HCT116 (cell line): Measurements from ENCODE around the gene SLC25A42. TPM values are rescaled to one million over a fixed set of nuclear protein-coding genes. Genes with fewer than 3 reads are reported as not detected.

Source experiments
- ATAC-seq: fragments of 200-7000 bp; cut with Tn5 transposase; 2 replicates; pipeline ENCODE4 v1.9.1; 2020; ENCODE audit warnings: mild to moderate bottlenecking, moderate library complexity
- BruUV-seq: library from RNA; stranded (reverse); fragments of 400-500 nt; replicated peaks from 2 replicates; lab custom pipeline; 2021; lab: Mats Ljungman, UMichigan
- CTCF ChIA-PET: fragments of 300-600 bp; sonication (Branson Sonifier 250); formaldehyde crosslinking; loops from one replicate; lab custom pipeline; 2021; ENCODE audit warnings: antibody characterized with exemption; lab: Charles Lee
- POLR2A ChIA-PET: fragments of 300-600, 350-600 bp; sonication (Branson Sonifier 250); formaldehyde crosslinking; loops from one replicate; lab custom pipeline; 2021; ENCODE audit warnings: antibody characterized with exemption; lab: Charles Lee
- RAD21 ChIA-PET, 2 experiments: fragments of 300-600 bp; sonication (Branson Sonifier 250); formaldehyde crosslinking; loops; one replicate each; lab custom pipeline; 2023; ENCODE audit warnings: low total read pairs in 2 of 2; ENCODE audit not compliant: uncharacterized antibody in 2 of 2, unreplicated experiment in 2 of 2, low non-redundant PET in 1 of 2; lab: Charles Lee
- DNase-seq: peaks from one replicate; pipeline ENCODE4 v3.0.0-alpha.2; 2010; ENCODE audit warnings: low read depth, low spot score
- H2AFZ ChIP-seq: fragments of 200-600 bp; shearing (Covaris generic), sonication (generic); 2 replicates; pipeline ENCODE4 v1.6.1; 2017; ENCODE audit warnings: low read depth, mixed run types, mixed read lengths, antibody characterized with exemption, low read length; ENCODE audit not compliant: poor library complexity, severe bottlenecking
- H3K27ac ChIP-seq: 2 replicates; pipeline ENCODE4 v1.5.1; 2012; ENCODE audit warnings: low read depth, low read length
- H3K27me3 ChIP-seq: fragments of 200-600 bp; sonication (generic); 2 replicates; pipeline ENCODE4 v1.6.1; 2016; ENCODE audit warnings: mixed run types, low read length, mixed read lengths; ENCODE audit not compliant: insufficient read depth
- H3K36me3 ChIP-seq, 2 experiments: fragments of 200-500 bp in 1 of 2; fragments of 200-600 bp in 1 of 2; sonication (Bioruptor generic) in 1 of 2; sonication (generic) in 1 of 2; 2 replicates each; pipeline versions ENCODE4 v1.5.1 to v1.6.1; 2014 to 2016; ENCODE audit warnings: low read length in 2 of 2, inconsistent platforms in 1 of 2, mixed read lengths in 1 of 2, mixed run types in 1 of 2; ENCODE audit not compliant: insufficient read depth in 2 of 2, control insufficient read depth in 1 of 2
- H3K4me1 ChIP-seq, 2 experiments: fragments of 200-600 bp in 1 of 2; sonication (generic) in 1 of 2; 2 replicates each; pipeline versions ENCODE4 v1.5.1 to v1.6.1; 2012 to 2017; ENCODE audit warnings: low read length in 2 of 2, inconsistent platforms in 1 of 2, mild to moderate bottlenecking in 1 of 2, mixed read lengths in 1 of 2, mixed run types in 1 of 2, moderate library complexity in 1 of 2; ENCODE audit not compliant: insufficient read depth in 2 of 2, control insufficient read depth in 1 of 2
- H3K4me2 ChIP-seq: fragments of 200-600 bp; sonication (generic); 2 replicates; pipeline ENCODE4 v1.6.1; 2017; ENCODE audit warnings: mixed run types, low read length, mixed read lengths
- H3K4me3 ChIP-seq, 2 experiments: fragments of 200-600 bp in 1 of 2; sonication (generic) in 1 of 2; replicated peaks in 1 of 2; 2 replicates each; pipeline ENCODE4 v1.5.1; 2011 to 2016; ENCODE audit warnings: low read length in 2 of 2, control low read depth in 1 of 2, low read depth in 1 of 2, mild to moderate bottlenecking in 1 of 2, mixed read lengths in 1 of 2, mixed run types in 1 of 2
- H3K79me2 ChIP-seq: fragments of 200-600 bp; sonication (generic); 2 replicates; pipeline ENCODE4 v1.6.1; 2017; ENCODE audit warnings: mild to moderate bottlenecking, mixed run types, low read length, moderate library complexity, mixed read lengths; ENCODE audit not compliant: insufficient read depth
- H3K9ac ChIP-seq: fragments of 200-600 bp; sonication (generic); 2 replicates; pipeline ENCODE4 v1.6.1; 2016; ENCODE audit warnings: low read length, mixed read lengths
- H3K9me2 ChIP-seq: fragments of 200-600 bp; sonication (generic), shearing (Covaris generic); 2 replicates; pipeline ENCODE4 v1.6.1; 2017; ENCODE audit warnings: mixed run types, mild to moderate bottlenecking, moderate library complexity; ENCODE audit not compliant: insufficient read depth
- H3K9me3 ChIP-seq, 2 experiments: fragments of 200-500 bp in 1 of 2; fragments of 200-600 bp in 1 of 2; sonication (Bioruptor generic) in 1 of 2; sonication (generic) in 1 of 2; 2 replicates each; pipeline ENCODE4 v1.6.1; 2014 to 2017; ENCODE audit warnings: low read length in 2 of 2, mixed read lengths in 2 of 2, inconsistent platforms in 1 of 2, low read depth in 1 of 2, mild to moderate bottlenecking in 1 of 2, mixed run types in 1 of 2, moderate library complexity in 1 of 2; ENCODE audit not compliant: control insufficient read depth in 1 of 2, insufficient read depth in 1 of 2
- H4K20me1 ChIP-seq: fragments of 200-600 bp; sonication (generic), shearing (Covaris generic); 2 replicates; pipeline ENCODE4 v1.6.1; 2017; ENCODE audit warnings: mixed run types, mild to moderate bottlenecking, moderate library complexity; ENCODE audit not compliant: insufficient read depth
- ATF3 ChIP-seq: IDR thresholded peaks from 2 replicates; pipeline ENCODE4 v1.6.1; 2012
- CBX3 ChIP-seq: IDR thresholded peaks from 2 replicates; pipeline ENCODE4 v1.6.1; 2012; ENCODE audit warnings: low read depth
- CEBPB ChIP-seq: IDR thresholded peaks from 2 replicates; pipeline ENCODE4 v1.6.1; 2012; ENCODE audit warnings: low read depth
- EGR1 ChIP-seq: IDR thresholded peaks from 2 replicates; pipeline ENCODE4 v1.6.1; 2012; ENCODE audit warnings: low read depth
- ELF1 ChIP-seq: IDR thresholded peaks from 2 replicates; pipeline ENCODE4 v1.6.1; 2012; ENCODE audit warnings: low read depth, borderline replicate concordance
- EZH2phosphoT487 ChIP-seq: fragments of 200-600 bp; IDR thresholded peaks from 2 replicates; pipeline ENCODE4 v1.6.1; 2018; ENCODE audit warnings: antibody characterized with exemption, borderline replicate concordance
- FOSL1 ChIP-seq: IDR thresholded peaks from 2 replicates; pipeline ENCODE4 v1.6.1; 2012; ENCODE audit warnings: low read depth
- JUND ChIP-seq: IDR thresholded peaks from 2 replicates; pipeline ENCODE4 v1.6.1; 2012
- POLR2A ChIP-seq: IDR thresholded peaks from 2 replicates; pipeline ENCODE4 v1.7.0; 2011; ENCODE audit warnings: borderline replicate concordance; ENCODE audit not compliant: insufficient read depth, insufficient read length; ENCODE audit errors: extremely low read depth
- POLR2AphosphoS5 ChIP-seq: IDR thresholded peaks from 2 replicates; pipeline ENCODE4 v1.6.1; 2011; ENCODE audit warnings: mild to moderate bottlenecking, low read depth, low read length, moderate library complexity
- RAD21 ChIP-seq: IDR thresholded peaks from 2 replicates; pipeline ENCODE4 v1.6.1; 2012; ENCODE audit warnings: low read depth, mild to moderate bottlenecking
- REST ChIP-seq: IDR thresholded peaks from 2 replicates; pipeline ENCODE4 v1.6.1; 2012; ENCODE audit warnings: low read depth
- SIN3A ChIP-seq: IDR thresholded peaks from 2 replicates; pipeline ENCODE4 v1.6.1; 2012; ENCODE audit warnings: low read depth
- SRF ChIP-seq: IDR thresholded peaks from 2 replicates; pipeline ENCODE4 v1.6.1; 2012; ENCODE audit warnings: low read depth
- TCF7L2 ChIP-seq: IDR thresholded peaks from 2 replicates; pipeline ENCODE4 v1.7.0; 2011; ENCODE audit warnings: borderline replicate concordance, inconsistent platforms; ENCODE audit not compliant: insufficient read depth, insufficient read length; ENCODE audit errors: extremely low read depth
- YY1 ChIP-seq: IDR thresholded peaks from 2 replicates; pipeline ENCODE4 v1.6.1; 2011; ENCODE audit warnings: low read length, low read depth, moderate library complexity, mild to moderate bottlenecking; ENCODE audit not compliant: insufficient replicate concordance; ENCODE audit errors: extremely low read depth
- ZBTB33 ChIP-seq: IDR thresholded peaks from 2 replicates; pipeline ENCODE4 v1.6.1; 2011; ENCODE audit warnings: mild to moderate bottlenecking, low read length, moderate library complexity; ENCODE audit not compliant: insufficient replicate concordance; ENCODE audit errors: extremely low read depth
- ZNF274 ChIP-seq: fragments of 200-500 bp; sonication (Bioruptor generic); IDR thresholded peaks from 2 replicates; pipeline ENCODE4 v1.6.1; 2014; ENCODE audit warnings: mild to moderate bottlenecking, low read depth, low read length, inconsistent platforms
- intact Hi-C: fragments of 100-400 bp; cut with micrococcal nuclease; formaldehyde crosslinking; loops from 2 replicates; pipeline ENCODE4 v1.10.0; 2022
- total RNA-seq: library from RNA; stranded (reverse); gene quantifications from one replicate; pipeline ENCODE4 v1.2.1, GENCODE V29; 2021; ENCODE audit not compliant: unreplicated experiment
- TF ChIP-seq, protein P1 (sequence below), 3 experiments: fragments of 200-600 bp in 1 of 3; sonication (generic) in 1 of 3; IDR thresholded peaks in 2 of 3; conservative IDR thresholded peaks in 1 of 3; 2 replicates each; pipeline ENCODE4 v1.5.1; 2012 to 2017; ENCODE audit warnings: low read depth in 2 of 3, low read length in 2 of 3, antibody characterized with exemption in 1 of 3, borderline replicate concordance in 1 of 3, control low read depth in 1 of 3, mild to moderate bottlenecking in 1 of 3, mixed read lengths in 1 of 3, mixed run types in 1 of 3, moderate library complexity in 1 of 3; ENCODE audit not compliant: insufficient read depth in 1 of 3
- TF ChIP-seq, protein P2 (sequence below): IDR thresholded peaks from 2 replicates; pipeline ENCODE4 v1.6.1; 2012

The SLC25A42 gene
- total RNA-seq, 1 experiment from 2014 or later, result 10.2 TPM

DNA sequence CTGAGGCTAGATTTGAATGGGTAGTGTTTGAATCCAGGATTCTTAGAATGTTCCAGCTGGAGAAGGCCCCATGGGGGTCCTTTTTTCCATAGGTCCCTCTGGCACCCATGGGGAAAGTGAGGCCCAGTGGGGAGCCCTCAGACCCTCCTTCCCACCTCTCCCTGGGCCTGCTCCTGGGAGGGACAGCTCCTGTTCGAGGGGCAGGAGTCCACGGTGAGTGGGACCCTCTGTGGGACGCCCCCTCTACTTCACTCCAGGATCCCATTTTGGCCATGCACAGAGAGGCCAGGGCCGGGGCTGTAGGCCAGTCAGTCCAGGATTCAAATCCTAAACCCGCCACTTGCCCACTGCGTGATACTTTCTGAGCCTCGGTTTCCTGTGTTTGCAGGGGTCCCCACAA is 98.7 kb downstream of the SLC25A42 start:
- DNase-seq (no peak), ATAC-seq (no peak)
- H3K4me1 ChIP-seq, result no peaks in the 10 kb centered on the region
- H3K9ac ChIP-seq, result no peak overlapping the region
- CTCF ChIA-PET, result no interaction called here
- TF ChIP-seq EZH2phosphoT487 (no peak), SIN3A (no peak), ZBTB33 (no peak), JUND (no peak), ATF3 (no peak), POLR2AphosphoS5 (no peak), EGR1 (no peak), SRF (no peak), POLR2A (no peak), RAD21 (no peak), CBX3 (no peak), TCF7L2 (no peak), ZNF274 (no peak), REST (no peak), YY1 (no peak), CEBPB (no peak), ELF1 (no peak), FOSL1 (no peak)
- TF ChIP-seq, protein P1, sequence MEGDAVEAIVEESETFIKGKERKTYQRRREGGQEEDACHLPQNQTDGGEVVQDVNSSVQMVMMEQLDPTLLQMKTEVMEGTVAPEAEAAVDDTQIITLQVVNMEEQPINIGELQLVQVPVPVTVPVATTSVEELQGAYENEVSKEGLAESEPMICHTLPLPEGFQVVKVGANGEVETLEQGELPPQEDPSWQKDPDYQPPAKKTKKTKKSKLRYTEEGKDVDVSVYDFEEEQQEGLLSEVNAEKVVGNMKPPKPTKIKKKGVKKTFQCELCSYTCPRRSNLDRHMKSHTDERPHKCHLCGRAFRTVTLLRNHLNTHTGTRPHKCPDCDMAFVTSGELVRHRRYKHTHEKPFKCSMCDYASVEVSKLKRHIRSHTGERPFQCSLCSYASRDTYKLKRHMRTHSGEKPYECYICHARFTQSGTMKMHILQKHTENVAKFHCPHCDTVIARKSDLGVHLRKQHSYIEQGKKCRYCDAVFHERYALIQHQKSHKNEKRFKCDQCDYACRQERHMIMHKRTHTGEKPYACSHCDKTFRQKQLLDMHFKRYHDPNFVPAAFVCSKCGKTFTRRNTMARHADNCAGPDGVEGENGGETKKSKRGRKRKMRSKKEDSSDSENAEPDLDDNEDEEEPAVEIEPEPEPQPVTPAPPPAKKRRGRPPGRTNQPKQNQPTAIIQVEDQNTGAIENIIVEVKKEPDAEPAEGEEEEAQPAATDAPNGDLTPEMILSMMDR (IDR thresholded peaks at IDR 0.05 in 2 of 3, conservative IDR thresholded peaks at IDR 0.05 in 1 of 3; ENCODE audit: borderline replicate concordance in 1 of 3, insufficient read depth in 1 of 3, low read depth in 2 of 3, low read length in 2 of 3), result no peak
- TF ChIP-seq, protein P2, sequence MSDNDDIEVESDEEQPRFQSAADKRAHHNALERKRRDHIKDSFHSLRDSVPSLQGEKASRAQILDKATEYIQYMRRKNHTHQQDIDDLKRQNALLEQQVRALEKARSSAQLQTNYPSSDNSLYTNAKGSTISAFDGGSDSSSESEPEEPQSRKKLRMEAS, result no peak
- POLR2A ChIA-PET, result no interaction called here
- H3K4me2 ChIP-seq, result no peak overlapping the region
- H2AFZ ChIP-seq, result no peak overlapping the region
- no peaks in the 10 kb centered on the region for H3K36me3 ChIP-seq
- RAD21 ChIA-PET, result no interaction called here
- no peaks in the 10 kb centered on the region for H3K79me2 ChIP-seq
- no TSS peak for BruUV-seq
- intact Hi-C loops, result no loop called here
- no peak overlapping the region for H3K27ac ChIP-seq
- no peak overlapping the region for H3K4me3 ChIP-seq
- no peaks in the 10 kb centered on the region for H4K20me1 ChIP-seq
- H3K9me3 ChIP-seq, result no peaks in the 10 kb centered on the region
- H3K9me2 ChIP-seq, result no peaks in the 10 kb centered on the region
- H3K27me3 ChIP-seq, result no peaks in the 10 kb centered on the region
